Activated naive CD4-positive, alpha-beta T cell (primary cell): Measurements from ENCODE around the gene DCC.
"Not testable (repeated sequence)": the region's sequence is repeated elsewhere in the genome, so short reads cannot be mapped to it uniquely, and the experiment has no call there.

ENCODE experiments used
- DNase-seq, 4 experiments: peaks; one replicate each; lab custom pipeline; 2025; lab: John Stamatoyannopoulos, UW

Gene DCC

GRCh38 chr18:53503914-53504441, 1164.0 kb downstream of the DCC start:
- DNase-seq: no peak

- DNase-seq: no peak
These were observed 1168.5 kb downstream of the DCC start for GRCh38 chr18:53508529-53508928.

- no peak for DNase-seq
These were observed 1169.9 kb downstream of the DCC start for GRCh38 chr18:53509886-53510285.

GRCh38 chr18:53511725-53512124, 1171.7 kb downstream of the DCC start:
- DNase-seq: not testable (repeated sequence)

GRCh38 chr18:53521068-53521467, 1181.1 kb downstream of the DCC start:
- no peak for DNase-seq

- no peak for DNase-seq
These were observed 1186.3 kb downstream of the DCC start for GRCh38 chr18:53526101-53526870.

- no peak for DNase-seq
These were observed 1187.4 kb downstream of the DCC start for GRCh38 chr18:53527365-53527764.

- DNase-seq: no peak
These were observed 1191.2 kb downstream of the DCC start for GRCh38 chr18:53531187-53531586.

GRCh38 chr18:53531896-53532295, 1191.9 kb downstream of the DCC start:
- no peak for DNase-seq

GRCh38 chr18:53534203-53534602, 1194.2 kb downstream of the DCC start:
- no peak for DNase-seq

GRCh38 chr18:53534695-53535094, 1194.7 kb downstream of the DCC start:
- no peak for DNase-seq

GRCh38 chr18:53536908-53537307, 1196.9 kb downstream of the DCC start:
- no peak for DNase-seq

GRCh38 chr18:53541924-53542323, 1201.9 kb downstream of the DCC start:
- no peak for DNase-seq

- no peak for DNase-seq
These were observed 1203.7 kb downstream of the DCC start for GRCh38 chr18:53543711-53544110.

GRCh38 chr18:53544917-53545316, 1204.9 kb downstream of the DCC start:
- no peak for DNase-seq

- no peak for DNase-seq
These were observed 1212.0 kb downstream of the DCC start for GRCh38 chr18:53551868-53552426.

GRCh38 chr18:53553030-53553429, 1213.0 kb downstream of the DCC start:
- no peak for DNase-seq

- DNase-seq: no peak
These were observed 1216.5 kb downstream of the DCC start for GRCh38 chr18:53556450-53556849.

GRCh38 chr18:53560546-53560945, 1220.5 kb downstream of the DCC start:
- DNase-seq: no peak

- no peak for DNase-seq
These were observed 1226.6 kb downstream of the DCC start for GRCh38 chr18:53566626-53567025.

GRCh38 chr18:53567929-53568574, 1228.1 kb downstream of the DCC start:
- no peak for DNase-seq
